Measurements from ENCODE around the gene MXD4.

Gene MXD4

GRCh38 chr4:2266821-2267220 lies 4.9 kb upstream of the MXD4 start:
- no peak for TF ChIP-seq CTCF (IDR thresholded peaks at IDR 0.05; ENCODE audit: insufficient read depth, low read depth, low read length, missing control alignments)
- H3K4me3 ChIP-seq (ENCODE audit: low read length), result no peak overlapping the region
- no peak for DNase-seq (ENCODE audit: low read depth)

- H3K4me3 ChIP-seq (ENCODE audit: low read length), result no peak overlapping the region
- DNase-seq (ENCODE audit: low read depth), result no peak
- TF ChIP-seq CTCF (IDR thresholded peaks at IDR 0.05; ENCODE audit: insufficient read depth, low read depth, low read length, missing control alignments), result no peak
These were observed 4.3 kb upstream of the MXD4 start for GRCh38 chr4:2266181-2266580.

- no peak for DNase-seq (ENCODE audit: low read depth)
- no peak for TF ChIP-seq CTCF (IDR thresholded peaks at IDR 0.05; ENCODE audit: insufficient read depth, low read depth, low read length, missing control alignments)
- H3K4me3 ChIP-seq (ENCODE audit: low read length), result no peak overlapping the region
These were observed 3.5 kb upstream of the MXD4 start for GRCh38 chr4:2265113-2266110.

- no peak overlapping the region for H3K4me3 ChIP-seq (ENCODE audit: low read length)
- TF ChIP-seq CTCF (IDR thresholded peaks at IDR 0.05; ENCODE audit: insufficient read depth, low read depth, low read length, missing control alignments), result no peak
- no peak for DNase-seq (ENCODE audit: low read depth)
These were observed 2.7 kb upstream of the MXD4 start for GRCh38 chr4:2264481-2265041.

- no peak for DNase-seq (ENCODE audit: low read depth)
- no peak for TF ChIP-seq CTCF (IDR thresholded peaks at IDR 0.05; ENCODE audit: insufficient read depth, low read depth, low read length, missing control alignments)
- H3K4me3 ChIP-seq (ENCODE audit: low read length), result no peak overlapping the region
These were observed 2.0 kb upstream of the MXD4 start for GRCh38 chr4:2263926-2264321.

GRCh38 chr4:2262944-2263250 lies 988 bp upstream of the MXD4 start:
- DNase-seq (ENCODE audit: low read depth), result no peak
- peak overlapping the region; percentile 61 for H3K4me3 ChIP-seq (ENCODE audit: low read length)
- TF ChIP-seq CTCF (IDR thresholded peaks at IDR 0.05; ENCODE audit: insufficient read depth, low read depth, low read length, missing control alignments), result no peak

All from epithelial cell of esophagus (primary cell).